ENCODE data around the gene PBOV1.

PBOV1 gene

GRCh38 chr6:138255443-138255842 lies 37.2 kb upstream of the PBOV1 start (continued):
- no peak for TF ChIP-seq ZBTB26 (tag by site-specific recombination; optimal IDR thresholded peaks at IDR 0.05)
- TF ChIP-seq ZNF366 (tag by site-specific recombination; conservative IDR thresholded peaks at IDR 0.05), result no peak
- TF ChIP-seq INSM2 (tag by site-specific recombination; IDR thresholded peaks at IDR 0.05), result no peak
- no peak for TF ChIP-seq PRDM4 (tag by site-specific recombination; IDR thresholded peaks at IDR 0.05)
- no peak for TF ChIP-seq ZNF311 (tag by site-specific recombination; IDR thresholded peaks at IDR 0.05; ENCODE audit: borderline replicate concordance)
- no peak for TF ChIP-seq SALL2 (tag by site-specific recombination; IDR thresholded peaks at IDR 0.05; ENCODE audit: borderline replicate concordance)
- TF ChIP-seq ZBTB48 (tag by site-specific recombination; IDR thresholded peaks at IDR 0.05), result no peak
- TF ChIP-seq KLF16 (tag by site-specific recombination; IDR thresholded peaks at IDR 0.05), result no peak
- TF ChIP-seq ZNF214 (tag by site-specific recombination; IDR thresholded peaks at IDR 0.05; ENCODE audit: borderline replicate concordance), result no peak
- no peak for TF ChIP-seq ZNF600 (tag by site-specific recombination; IDR thresholded peaks at IDR 0.05)

GRCh38 chr6:138253731-138254130 lies 35.4 kb upstream of the PBOV1 start:
- CTCF ChIA-PET, result no interaction called here
- no peaks in the 10 kb centered on the region for H3K4me1 ChIP-seq (ENCODE audit: control insufficient read depth, insufficient read depth, low read length)
- H3K27ac ChIP-seq (ENCODE audit: extremely low read depth, low read depth, low read length), result no peak overlapping the region
- no peaks in the 10 kb centered on the region for H3K9me3 ChIP-seq (ENCODE audit: control insufficient read depth, insufficient read depth, low read depth, low read length)
- POLR2A ChIA-PET, result no interaction called here
- peaks cover 0 to 26% of the 10 kb centered on the region in 2 experiments; a peak in 2 of 3 replicates for H3K36me3 ChIP-seq (ENCODE audit: control insufficient read depth in 2 of 2, insufficient read depth in 1 of 2, low read length in 2 of 2)
- TF ChIP-seq ZEB2 (tag by site-specific recombination; IDR thresholded peaks at IDR 0.05) (no peak), ZNF280C (tag by site-specific recombination; IDR thresholded peaks at IDR 0.05) (no peak), KLF8 (tag by site-specific recombination; IDR thresholded peaks at IDR 0.05) (no peak), ZBTB8A (tag by site-specific recombination; IDR thresholded peaks at IDR 0.05) (no peak), ZNF660 (tag by site-specific recombination; IDR thresholded peaks at IDR 0.05) (no peak), KLF10 (tag by site-specific recombination; IDR thresholded peaks at IDR 0.05) (no peak), ZNF121 (tag by site-specific recombination; IDR thresholded peaks at IDR 0.05) (no peak), YY2 (tag by site-specific recombination; IDR thresholded peaks at IDR 0.05) (no peak), ZFHX2 (tag by site-specific recombination; conservative IDR thresholded peaks at IDR 0.05) (no peak), ZNF292 (tag by site-specific recombination; IDR thresholded peaks at IDR 0.05; ENCODE audit: borderline replicate concordance, low read depth) (no peak), ZBTB44 (tag by site-specific recombination; IDR thresholded peaks at IDR 0.05) (no peak), ZNF23 (tag by site-specific recombination; IDR thresholded peaks at IDR 0.05; ENCODE audit: borderline replicate concordance) (no peak)
- no peak overlapping the region for H3K4me3 ChIP-seq (ENCODE audit: low read depth, low read length)
